Fibroblast of gingiva (primary cell): Measurements from ENCODE around the gene TEAD1.
"Not testable (repeated sequence)": the region's sequence is repeated elsewhere in the genome, so short reads cannot be mapped to it uniquely, and the experiment has no call there.

Source experiments
- DNase-seq: peaks from one replicate; pipeline ENCODE4 v3.0.0-alpha.2; 2011; ENCODE audit warnings: low read depth

Gene TEAD1

DNA sequence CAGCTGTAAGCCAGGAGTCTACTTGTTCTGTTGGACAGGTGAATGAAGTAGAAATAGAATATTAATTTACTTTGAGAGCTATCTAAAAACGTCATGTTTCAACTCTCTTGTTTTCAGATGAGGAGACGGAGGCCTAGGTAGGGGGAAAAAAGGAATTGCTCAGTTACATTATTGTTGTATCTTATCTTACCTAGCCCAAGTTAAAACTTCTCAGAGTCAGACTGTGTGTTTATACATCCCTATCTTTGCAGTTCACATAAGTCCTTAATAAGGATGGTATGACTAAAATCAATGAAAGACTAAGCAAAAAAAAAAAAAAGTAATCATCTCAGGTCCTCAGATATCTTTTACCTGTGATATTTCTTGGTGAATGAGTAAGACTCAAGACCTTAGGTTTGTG is 62.8 kb downstream of the TEAD1 start:
- DNase-seq: no peak

DNA sequence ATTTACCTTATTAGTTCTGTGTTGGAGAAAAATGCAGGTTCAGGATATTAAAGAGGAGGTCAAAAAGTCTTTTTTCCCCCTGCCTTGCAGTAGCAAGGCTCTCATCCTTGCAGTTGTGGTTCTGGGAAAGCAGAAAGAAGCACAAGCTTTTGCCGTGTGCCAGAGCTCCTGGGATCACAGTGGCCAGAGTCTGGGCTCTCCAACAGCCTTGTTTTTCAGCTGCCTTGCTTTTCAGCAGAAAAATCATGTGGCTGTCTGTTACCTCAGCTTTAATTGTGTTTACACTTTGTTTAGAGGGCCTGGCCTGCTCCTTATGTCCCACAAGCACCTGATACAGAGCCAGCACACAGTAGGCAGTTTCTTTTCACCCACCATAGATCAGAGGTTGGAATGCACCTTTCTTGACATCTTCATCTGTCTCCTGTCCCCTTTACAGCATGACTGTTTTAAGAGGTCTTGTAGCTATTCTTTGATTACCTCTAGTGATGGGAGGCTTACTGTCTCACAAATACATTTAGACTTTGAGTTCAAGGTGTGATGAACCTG is 67.5 kb downstream of the TEAD1 start:
- DNase-seq: no peak

DNA sequence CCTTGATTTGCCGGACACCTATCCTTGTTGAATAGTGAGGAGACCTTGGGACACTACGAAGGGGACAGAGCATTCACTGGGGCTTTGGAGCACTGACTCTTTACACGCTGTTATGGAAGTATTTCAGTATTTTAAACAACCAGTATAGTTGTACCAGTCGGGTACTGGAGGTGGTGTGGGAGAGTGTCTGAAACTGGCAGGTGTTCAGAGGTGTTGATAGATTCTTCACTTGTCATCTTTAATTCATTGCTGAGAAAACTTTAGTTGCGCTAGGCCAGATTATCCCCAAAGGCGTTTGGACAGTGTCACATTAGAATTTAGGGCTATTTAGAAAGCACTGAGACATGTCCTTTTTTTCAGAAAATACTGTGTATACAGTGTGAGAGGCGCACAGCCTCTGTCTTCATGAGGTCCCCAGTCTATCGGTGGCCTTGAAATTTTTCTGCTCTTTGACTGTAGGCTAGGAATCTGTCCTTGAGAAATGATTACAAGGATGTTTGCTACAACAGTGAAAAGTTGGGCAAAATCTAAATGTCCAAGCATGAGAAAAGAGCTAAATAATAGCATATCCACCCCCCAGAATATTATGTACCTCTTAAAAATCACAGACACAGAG is 69.7 kb downstream of the TEAD1 start:
- DNase-seq: no peak

DNA sequence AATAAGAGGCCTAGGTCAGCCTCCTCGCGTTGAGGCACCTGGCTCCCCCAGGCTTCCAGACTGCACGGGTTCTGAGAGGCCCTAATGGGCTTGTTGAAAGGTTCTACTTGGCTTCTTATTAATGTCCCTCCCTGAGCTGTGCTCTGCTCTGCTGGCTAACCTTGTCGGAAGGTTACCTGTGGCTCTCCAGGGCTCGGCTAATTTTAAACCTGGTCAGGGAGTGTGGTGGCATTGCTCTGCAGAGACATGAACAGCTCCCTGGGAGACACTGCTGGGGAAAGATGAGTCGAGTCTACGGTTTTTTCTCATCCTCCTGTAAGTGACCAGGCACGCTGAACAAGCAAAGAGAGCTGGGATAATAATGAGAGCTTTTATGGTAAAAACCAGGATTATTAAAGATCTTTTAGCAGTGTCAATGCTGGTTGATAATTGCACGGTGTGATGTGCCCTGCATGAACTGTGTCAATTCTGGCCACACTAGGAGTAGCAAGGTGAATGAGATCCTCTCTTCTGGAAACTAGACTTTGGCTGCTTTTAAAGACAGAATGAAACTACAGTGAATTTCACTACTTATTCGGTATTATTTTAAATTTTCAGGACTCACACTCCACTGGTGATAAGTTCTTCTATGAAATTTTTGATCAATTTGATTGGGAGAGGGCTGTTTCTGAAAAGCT is 70.7 kb downstream of the TEAD1 start:
- no peak for DNase-seq

DNA sequence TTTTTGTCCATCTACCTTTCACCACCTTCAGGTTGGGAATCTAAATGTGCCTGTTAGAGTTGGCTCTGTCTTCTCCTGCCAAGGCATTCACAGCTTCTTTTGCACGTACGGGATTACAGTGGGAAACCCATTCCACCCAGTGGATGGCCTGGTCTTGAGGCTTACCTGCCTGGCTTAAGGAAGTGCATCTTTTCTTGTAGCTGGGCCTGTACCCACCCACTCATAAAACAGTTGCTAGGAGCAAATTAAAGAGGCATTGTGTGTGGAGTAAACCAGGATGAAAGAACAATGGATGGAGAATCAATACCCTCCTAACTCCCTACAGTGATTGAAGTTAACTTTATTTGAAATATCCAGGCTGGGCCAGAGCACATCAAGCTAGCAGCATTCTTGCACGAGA is 71.6 kb downstream of the TEAD1 start:
- DNase-seq: no peak

DNA sequence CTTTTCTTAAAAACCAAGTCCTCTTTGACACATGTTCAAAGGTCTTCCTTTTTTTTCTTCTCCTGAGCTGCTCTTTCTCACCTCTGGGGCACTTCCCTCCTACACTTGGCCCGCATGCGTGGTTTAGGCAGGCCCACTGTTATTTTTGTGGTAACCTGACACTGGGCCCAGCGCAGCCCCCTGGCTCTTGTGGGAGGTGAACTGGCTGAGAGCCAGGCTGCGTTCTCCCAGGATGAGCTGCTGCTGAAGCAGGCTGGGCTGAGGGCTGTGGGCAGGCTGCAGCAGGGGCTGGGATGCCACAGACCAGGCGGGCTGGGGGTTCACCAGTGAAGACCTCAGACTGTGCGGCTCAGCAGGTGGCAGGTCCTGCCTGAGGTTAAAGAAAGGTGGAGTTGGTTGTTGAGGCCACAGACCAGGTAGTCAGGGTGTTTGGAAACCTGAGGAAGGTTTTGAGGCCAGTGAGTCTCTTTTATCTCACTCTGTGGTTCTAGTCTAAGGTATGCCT is 72.4 kb downstream of the TEAD1 start:
- DNase-seq: peak; percentile 52

DNA sequence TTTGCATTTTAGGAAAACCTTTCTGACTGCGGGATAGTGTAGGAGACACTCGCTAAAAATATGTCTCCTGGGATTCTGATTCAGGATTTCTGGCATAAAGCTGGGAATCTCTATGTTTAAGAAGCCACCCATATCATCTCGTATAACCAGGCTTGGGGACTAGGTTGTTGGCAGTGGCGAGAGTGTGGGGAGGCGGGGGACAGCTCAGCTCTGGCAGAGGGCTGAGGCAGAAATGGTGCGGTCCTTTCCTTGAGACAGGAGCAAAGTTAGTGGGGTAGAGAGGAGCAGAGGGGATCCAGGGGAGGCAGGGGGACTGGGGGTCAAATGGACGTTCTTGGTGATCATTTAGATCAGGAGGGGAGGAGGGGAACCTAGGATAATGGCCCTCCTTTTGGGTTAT is 74.3 kb downstream of the TEAD1 start:
- DNase-seq: no peak

DNA sequence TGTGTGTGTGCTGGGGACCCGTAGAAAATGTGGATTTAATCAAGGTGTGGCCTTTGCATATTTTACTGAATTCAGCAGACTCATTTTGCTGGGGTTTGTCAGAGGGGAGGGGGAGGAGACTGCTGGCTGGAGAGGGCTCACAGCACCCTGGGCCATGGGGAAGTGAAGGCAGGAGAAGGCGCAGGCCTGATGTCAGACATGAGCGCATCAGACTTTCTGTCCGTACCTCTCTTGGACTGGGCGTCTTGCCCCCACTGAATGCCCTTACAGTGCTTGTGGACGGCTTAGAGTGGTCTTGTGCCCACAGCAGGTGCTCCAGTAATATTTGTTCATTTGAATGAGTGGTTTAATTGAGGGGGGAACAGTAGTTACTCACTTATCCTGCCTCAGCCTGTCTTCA is 75.2 kb downstream of the TEAD1 start:
- no peak for DNase-seq

DNA sequence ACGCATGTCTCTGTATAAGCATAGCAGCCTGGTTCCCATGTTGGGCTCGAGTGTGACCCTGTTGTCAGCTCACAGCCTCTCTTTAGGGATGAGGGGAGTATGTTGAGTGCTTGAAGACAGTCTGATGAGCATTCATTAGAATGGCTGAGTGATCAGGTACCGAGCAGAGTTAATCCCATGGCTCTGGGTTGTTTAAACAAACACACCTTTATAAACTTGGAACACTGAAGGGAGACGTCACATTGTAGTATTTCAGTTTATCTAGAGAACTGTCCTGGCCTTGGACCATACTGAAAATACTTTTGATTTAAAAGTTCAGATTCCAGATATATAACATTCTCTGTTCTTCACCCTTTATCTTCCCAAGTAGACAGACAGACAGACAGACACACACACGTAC is 76.0 kb downstream of the TEAD1 start:
- DNase-seq: no peak

DNA sequence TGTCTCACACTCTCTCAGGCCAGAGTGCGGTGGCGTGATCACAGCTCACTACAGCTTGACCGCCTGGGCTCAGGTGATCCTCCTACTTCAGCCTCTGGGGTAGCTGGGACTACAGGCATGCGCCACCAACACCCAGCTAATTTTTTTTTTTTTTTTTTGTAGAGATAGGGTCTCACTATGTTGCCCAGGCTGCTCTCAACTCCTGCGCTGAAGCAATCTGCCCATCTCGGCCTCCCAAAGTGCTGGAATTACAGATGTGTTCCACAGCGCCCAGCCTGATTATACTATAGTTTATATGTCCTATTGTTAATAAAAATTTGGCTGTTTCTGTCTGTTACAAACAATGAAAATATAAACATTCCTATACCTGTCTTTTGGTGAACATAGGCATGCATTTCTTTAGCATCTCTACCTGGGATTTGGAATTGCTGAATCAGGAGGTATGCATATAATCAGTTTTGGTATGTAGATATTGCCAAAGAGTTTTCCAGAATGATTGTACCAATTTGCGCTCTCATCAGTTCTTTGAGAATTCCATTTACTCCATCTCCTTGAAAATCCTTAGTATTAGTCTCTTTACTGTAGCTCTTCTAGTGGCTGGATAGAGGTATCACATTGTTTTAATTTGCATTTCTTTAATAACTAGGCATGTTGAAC is 78.8 kb downstream of the TEAD1 start:
- DNase-seq: no peak

DNA sequence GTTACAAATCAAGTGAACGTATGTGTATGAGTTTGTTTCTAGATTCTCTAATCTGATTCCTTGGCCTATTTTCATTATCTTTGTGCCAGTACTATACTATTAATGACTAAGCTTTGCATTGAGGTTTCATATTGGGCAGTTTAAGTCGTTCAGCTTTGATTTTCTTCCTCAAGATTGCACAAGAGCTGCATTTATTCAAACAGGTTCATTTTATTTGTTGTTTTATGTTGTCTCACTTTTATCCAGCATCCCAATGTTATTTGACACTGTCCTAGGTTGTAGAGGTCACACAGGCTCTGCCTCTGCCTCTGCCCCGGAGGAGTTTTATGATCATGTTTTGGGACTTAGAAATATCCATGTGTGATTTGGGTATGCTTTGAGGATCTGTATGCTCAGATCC is 79.8 kb downstream of the TEAD1 start:
- no peak for DNase-seq

DNA sequence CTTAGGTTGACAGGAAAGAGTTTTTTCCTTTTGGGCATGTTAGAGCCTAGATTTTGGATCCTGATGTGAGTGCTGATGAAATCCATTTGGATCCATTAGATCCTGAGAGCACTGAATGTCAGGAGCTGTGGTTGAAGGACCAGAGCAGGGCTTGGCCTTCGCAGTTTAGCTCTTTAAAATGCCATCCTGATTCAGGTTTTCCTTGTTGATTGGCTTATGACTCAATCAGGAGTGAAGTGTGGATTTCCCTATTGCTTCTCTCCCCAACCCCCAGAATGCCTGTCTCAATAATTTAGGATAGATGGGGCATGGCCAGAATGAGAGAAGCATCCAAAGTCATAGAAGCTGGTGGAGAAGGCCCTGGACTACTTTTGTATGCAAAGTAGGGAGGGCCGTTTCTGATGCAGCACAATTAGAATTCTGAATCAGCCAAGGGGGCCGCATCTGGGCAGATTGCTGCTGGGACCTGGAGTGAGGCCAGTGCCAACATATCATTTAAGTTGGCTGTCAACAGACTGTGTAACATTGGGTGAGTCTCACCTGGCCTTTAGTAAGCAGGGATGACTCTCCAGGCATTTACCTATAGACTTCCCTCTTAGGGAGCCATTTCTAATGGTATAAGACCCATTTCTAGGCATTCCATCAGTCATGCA is 80.5 kb downstream of the TEAD1 start:
- no peak for DNase-seq

DNA sequence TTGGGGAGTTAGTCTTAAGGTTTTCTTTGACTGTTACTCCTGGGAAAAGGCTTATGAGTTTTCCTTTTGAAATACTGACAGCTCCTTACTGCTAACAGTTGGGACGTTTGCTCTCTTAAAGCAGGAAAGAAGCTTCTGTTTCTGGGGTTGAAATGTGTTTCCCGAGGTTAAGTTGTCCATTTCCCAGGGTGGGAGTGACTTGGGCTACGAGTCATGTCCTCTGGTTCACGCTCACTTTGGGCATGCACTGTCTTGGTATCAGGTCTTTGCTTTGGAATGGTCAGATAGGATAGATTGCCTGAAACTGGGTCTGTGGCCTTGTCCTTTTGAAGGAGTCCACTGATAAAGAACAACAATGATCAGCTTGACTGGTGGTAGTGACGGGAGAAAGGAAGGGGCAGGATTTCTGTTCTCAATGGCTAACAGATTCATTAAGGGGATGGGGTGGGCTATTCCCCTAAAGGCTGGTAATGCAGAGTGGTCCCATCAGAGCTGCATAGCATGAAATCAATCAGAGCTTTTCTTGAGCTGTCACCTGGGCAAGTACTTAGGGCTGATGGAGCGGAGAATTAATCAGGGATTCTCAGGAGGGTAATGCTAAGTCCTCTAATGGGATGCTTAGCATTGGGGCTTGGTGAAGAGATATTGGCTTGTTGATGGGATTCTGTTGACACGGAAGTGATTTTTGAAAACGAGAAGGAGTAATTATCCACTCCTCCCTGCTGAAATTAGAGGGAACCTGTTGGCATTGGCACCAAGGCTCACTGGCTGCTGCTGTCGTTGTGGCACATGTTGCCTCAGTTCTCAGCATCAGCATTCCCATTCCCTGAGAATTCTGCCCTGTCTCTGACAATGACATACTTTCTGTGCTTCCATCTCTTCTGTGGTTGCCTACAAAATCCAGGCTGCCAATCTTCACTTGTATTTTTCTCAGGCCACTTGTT is 81.6 kb downstream of the TEAD1 start:
- no peak for DNase-seq

DNA sequence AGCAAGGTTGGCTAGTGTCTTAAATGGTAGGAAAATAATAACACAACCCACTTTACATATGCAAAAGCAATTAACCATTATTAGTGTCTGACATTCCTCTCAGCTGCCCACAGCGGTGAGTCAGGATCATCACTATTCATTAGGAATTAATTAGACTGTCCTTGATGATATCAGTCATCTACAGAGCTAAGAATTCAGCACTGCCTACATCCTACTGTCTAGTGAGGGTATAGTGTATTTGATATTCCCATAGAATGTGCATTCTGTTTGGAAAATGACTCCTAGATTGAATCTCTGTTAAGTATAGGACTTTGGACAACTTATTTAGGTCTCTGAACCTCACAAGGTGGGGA is 82.2 kb downstream of the TEAD1 start:
- no peak for DNase-seq

DNA sequence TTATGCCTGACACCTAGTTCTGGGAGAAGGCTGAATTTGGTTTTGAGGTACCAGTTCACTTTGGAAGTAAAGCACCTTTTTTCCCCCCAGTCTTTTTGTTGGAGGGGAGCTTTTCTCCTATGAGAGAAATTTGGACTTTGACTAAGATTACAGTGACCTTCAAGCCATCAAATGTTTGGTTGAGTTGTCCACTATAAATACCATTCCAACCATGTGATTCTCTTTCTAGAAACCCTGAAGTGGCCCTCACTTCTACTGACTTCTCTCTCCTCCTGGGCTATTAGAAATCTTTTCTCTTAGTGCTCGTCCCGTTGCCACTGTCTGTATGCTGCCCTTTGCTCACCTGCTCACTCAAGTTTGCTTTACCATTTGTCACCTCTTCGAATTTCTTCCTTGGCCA is 82.6 kb downstream of the TEAD1 start:
- DNase-seq: no peak

DNA sequence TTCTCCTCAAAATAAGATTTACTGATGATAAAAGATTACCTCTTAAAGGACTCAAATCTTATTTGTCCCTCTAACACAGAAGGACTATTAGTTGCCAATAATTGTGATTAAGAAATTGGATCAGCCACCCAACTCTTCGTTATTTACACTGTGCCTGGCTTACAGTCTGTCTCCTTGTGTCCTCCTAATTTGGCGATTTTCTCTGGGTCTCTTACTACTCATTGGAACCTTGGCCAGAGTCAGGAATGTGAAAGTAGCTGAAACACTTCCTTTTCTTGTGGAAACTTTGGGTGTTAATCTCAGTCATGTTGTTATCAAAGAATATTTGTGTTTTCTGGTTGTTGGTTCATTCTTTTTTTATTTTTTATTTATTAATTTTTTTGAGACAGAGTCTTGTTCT is 83.2 kb downstream of the TEAD1 start:
- DNase-seq: no peak

DNA sequence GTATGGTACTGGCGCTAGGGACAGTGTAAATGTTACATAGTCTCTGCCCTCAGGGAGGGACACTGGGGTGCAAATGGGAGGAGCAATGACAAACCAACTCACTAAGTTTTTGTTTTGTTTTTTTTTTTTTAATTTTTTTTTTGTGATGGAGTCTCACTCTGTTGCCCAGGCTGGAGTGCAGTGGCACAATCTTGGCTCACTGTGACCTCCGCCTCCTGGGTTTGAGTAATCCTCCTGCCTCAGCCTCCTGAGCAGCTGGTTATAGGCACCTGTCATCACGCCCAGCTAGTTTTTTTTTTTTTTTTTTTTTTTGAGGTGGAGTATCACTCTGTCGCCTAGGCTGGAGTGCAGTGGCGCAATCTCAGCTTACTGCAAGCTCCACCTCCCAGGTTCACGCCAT is 83.9 kb downstream of the TEAD1 start:
- DNase-seq: not testable (repeated sequence)

DNA sequence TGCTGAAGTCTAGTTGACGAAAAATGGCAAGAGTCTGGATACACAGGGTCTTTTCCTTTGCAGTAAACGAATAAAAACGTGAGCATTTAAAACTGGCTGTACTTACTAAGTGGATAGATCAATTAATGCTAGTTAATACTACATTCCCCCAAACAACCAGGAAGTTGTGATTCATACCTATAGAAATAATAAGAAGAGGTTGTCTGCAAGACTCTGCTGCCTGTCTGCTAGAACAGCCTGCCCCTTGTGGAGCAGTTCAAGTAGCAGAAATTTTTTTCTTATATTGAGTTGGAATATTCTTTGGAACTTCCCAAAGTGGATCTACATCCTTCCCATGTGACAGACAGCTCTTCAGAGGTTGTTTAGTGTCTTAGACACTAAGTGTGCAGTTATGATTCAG is 86.8 kb downstream of the TEAD1 start:
- DNase-seq: no peak

DNA sequence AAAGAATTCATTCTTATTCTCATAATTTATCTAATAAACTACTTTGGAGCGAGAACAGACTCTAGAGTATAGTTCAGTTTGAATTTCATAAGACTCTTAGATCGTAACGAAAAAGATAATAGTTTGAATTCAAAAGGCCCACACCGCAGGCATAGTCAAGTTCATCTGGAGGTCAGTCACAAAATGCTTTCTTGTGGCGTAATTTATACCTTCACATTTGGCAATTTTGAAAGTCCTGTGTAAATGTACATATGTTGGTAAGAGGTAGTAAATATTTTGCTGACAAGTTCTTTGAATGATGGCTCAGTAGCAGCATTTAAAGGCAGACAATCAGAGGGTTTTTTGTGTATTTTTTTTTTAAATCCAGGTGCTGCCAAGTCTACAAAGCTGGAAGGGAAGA is 88.1 kb downstream of the TEAD1 start:
- DNase-seq: no peak

DNA sequence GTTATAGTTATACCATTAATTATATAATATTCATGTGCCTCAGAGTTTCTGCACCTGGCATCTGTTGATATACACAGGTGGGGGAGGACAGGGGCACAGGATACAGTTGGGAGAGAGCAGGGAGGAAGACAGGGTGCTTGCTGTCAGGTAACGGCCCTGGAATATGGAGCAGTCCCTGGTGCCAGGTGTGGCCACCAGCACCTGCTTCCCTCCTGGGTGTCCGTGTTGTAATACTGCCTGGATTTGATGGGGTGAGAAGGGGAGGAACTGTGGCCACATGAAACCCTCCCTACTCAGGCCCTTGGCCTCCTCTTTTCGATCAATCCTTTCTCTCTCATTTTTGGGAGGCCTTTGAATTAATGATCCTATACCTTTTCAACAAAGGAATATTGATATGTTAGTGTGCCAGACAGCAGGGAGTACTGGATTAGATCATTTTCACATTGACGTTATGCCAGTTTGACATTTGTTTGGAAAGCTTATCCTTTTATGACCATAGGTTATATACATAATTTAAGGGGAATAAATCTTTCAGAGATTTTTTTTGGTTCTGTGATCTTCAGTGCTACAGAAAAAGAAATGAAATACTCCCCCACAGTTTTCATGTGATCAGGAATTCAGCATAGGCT is 88.6 kb downstream of the TEAD1 start:
- DNase-seq: no peak
